ENCODE measurements around the gene CHD2. TPM values are rescaled to one million over a fixed set of nuclear protein-coding genes. Genes with fewer than 3 reads are reported as not detected.

Gene CHD2
- total RNA-seq, 1 experiment from 2014 or later, result 81.8 TPM

DNA sequence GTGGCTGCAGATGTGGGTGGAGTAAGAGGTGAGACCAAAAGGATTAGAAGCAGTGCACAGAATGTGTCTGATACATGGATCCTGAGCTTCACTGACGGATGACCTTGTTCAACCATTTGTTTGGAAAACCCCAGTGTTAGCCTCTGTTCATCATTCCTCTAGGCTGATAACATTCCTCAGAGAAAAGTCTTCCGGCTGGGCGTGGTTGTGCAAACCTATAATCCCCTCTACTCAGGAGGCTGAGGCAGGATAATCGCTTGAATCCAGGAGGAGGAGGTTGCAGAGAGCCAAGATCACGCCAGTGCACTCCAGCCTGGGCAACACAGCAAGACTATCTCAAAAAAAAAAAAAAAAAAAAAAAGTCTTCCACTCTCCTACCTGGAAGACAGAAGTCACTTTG, 23.1 kb upstream of the CHD2 start:
- CTCF ChIA-PET, result no interaction called here
- Histone ChIP-seq H3K27me3 (ENCODE audit: control insufficient read depth, insufficient read depth, low read length) (no peaks in the 10 kb centered on the region), H3K36me3 (ENCODE audit: control insufficient read depth, insufficient read depth, low read length) (no peaks in the 10 kb centered on the region), H3K9me3 (ENCODE audit: control insufficient read depth, insufficient read depth, low read depth, low read length) (no peaks in the 10 kb centered on the region), H3K27ac (ENCODE audit: low read length) (peak overlapping the region; percentile 53; the same call in 1 of the 2 replicates), H3K4me1 (ENCODE audit: control insufficient read depth, insufficient read depth, low read length) (peaks cover 35% of the 10 kb centered on the region), H3K4me3 (ENCODE audit: low read depth in 2 of 2, low read length in 2 of 2) (no peak overlapping the region)
- in situ Hi-C loops (cut with HindIII; ENCODE audit: low pct_unique_long_range_greater_than_20kb, low sequenced_read_pairs), result no loop called here
- BruUV-seq (replicated peaks), result no TSS peak
- TF ChIP-seq SIN3A (IDR thresholded peaks at IDR 0.05; ENCODE audit: borderline replicate concordance, insufficient read depth, low read depth, low read length) (no peak), POLR2AphosphoS5 (IDR thresholded peaks at IDR 0.05; ENCODE audit: low read depth, low read length) (no peak), TCF7L2 (IDR thresholded peaks at IDR 0.05; ENCODE audit: low read depth, low read length) (no peak), REST (IDR thresholded peaks at IDR 0.05; ENCODE audit: insufficient read depth in 1 of 2, low read depth in 2 of 2, low read length in 1 of 2) (no peak)
- TF ChIP-seq, protein P1, sequence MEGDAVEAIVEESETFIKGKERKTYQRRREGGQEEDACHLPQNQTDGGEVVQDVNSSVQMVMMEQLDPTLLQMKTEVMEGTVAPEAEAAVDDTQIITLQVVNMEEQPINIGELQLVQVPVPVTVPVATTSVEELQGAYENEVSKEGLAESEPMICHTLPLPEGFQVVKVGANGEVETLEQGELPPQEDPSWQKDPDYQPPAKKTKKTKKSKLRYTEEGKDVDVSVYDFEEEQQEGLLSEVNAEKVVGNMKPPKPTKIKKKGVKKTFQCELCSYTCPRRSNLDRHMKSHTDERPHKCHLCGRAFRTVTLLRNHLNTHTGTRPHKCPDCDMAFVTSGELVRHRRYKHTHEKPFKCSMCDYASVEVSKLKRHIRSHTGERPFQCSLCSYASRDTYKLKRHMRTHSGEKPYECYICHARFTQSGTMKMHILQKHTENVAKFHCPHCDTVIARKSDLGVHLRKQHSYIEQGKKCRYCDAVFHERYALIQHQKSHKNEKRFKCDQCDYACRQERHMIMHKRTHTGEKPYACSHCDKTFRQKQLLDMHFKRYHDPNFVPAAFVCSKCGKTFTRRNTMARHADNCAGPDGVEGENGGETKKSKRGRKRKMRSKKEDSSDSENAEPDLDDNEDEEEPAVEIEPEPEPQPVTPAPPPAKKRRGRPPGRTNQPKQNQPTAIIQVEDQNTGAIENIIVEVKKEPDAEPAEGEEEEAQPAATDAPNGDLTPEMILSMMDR (IDR thresholded peaks at IDR 0.05), result no peak
- POLR2A ChIA-PET, result interaction anchor here (0.6 kb wide), 1 partner anchor 56 kb away, joined by 9 read pairs; no protein-coding TSS in a partner anchor
- DNase-seq (ENCODE audit: low read depth, low spot score), result no peak
- no peak for ATAC-seq
- intact Hi-C loops (cut with micrococcal nuclease; ENCODE audit: unreplicated experiment), result no loop called here

- intact Hi-C loops (cut with micrococcal nuclease; ENCODE audit: unreplicated experiment), result no loop called here
- TF ChIP-seq SIN3A (IDR thresholded peaks at IDR 0.05; ENCODE audit: borderline replicate concordance, insufficient read depth, low read depth, low read length), result no peak
- TF ChIP-seq, protein P1 (IDR thresholded peaks at IDR 0.05), result no peak
- no peak for TF ChIP-seq POLR2AphosphoS5 (IDR thresholded peaks at IDR 0.05; ENCODE audit: low read depth, low read length)
- no peak for TF ChIP-seq TCF7L2 (IDR thresholded peaks at IDR 0.05; ENCODE audit: low read depth, low read length)
- no peak for TF ChIP-seq REST (IDR thresholded peaks at IDR 0.05; ENCODE audit: insufficient read depth in 1 of 2, low read depth in 2 of 2, low read length in 1 of 2)
- no peaks in the 10 kb centered on the region for H3K27me3 ChIP-seq (ENCODE audit: control insufficient read depth, insufficient read depth, low read length)
- no peak overlapping the region for H3K4me3 ChIP-seq (ENCODE audit: low read depth in 2 of 2, low read length in 2 of 2)
- no peak for ATAC-seq
- H3K27ac ChIP-seq (ENCODE audit: low read length), result peak overlapping the region; percentile 53; the same call in 1 of the 2 replicates
- BruUV-seq (replicated peaks), result no TSS peak
- no peaks in the 10 kb centered on the region for H3K36me3 ChIP-seq (ENCODE audit: control insufficient read depth, insufficient read depth, low read length)
- in situ Hi-C loops (cut with HindIII; ENCODE audit: low pct_unique_long_range_greater_than_20kb, low sequenced_read_pairs), result no loop called here
- ChIA-PET CTCF (no interaction called here), POLR2A (no interaction called here)
- no peak for DNase-seq (ENCODE audit: low read depth, low spot score)
- H3K4me1 ChIP-seq (ENCODE audit: control insufficient read depth, insufficient read depth, low read length), result peaks cover 35% of the 10 kb centered on the region
- no peaks in the 10 kb centered on the region for H3K9me3 ChIP-seq (ENCODE audit: control insufficient read depth, insufficient read depth, low read depth, low read length)
Measured at GRCh38 chr15:92877416-92877815, 22.7 kb upstream of the CHD2 start.
